ENCODE results near the gene TAS2R38. TPM values are rescaled to one million over a fixed set of nuclear protein-coding genes. Genes with fewer than 3 reads are reported as not detected.

Gene TAS2R38
- total and polyA plus RNA-seq, 2 experiments from 2014 or later, result 0.24 TPM; not detected in 1

DNA sequence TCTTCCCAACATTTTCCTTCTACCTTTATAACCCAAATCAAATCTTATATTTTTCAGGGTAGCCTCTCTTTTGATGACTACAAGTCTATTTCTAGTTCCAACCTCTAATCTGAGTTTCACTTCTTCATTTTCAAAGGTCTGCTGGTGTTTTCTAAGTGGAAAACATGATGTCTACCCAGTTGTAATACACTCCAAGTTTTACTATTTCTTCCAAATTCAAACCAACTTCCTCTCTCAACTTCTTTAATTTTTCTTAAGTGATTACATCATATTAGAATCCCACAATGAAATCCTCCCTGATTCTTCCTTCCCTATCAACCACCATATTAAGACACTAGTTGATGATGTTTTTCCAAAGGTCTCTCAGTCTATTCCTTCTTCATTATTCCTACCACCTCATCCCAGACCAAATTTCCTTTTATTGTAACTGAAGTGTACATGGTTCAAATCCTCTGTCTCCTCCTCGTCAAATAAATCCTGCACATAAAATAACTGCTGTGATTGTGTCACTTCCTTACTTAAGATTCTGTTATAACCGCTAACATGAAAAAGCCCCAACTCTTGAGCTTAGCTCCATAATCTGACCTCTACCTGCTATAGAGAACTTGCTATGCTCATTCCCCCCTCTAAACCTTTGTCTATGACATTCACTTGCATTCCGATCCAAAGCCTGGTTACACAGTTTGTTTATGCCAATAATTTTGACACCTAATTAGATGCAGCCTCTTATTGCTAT, 12.7 kb downstream of the TAS2R38 start:
- Histone ChIP-seq H2AFZ (no peak overlapping the region), H3K36me3 (ENCODE audit: insufficient read depth) (no peaks in the 10 kb centered on the region), H3K9me2 (ENCODE audit: insufficient read depth) (peaks cover 5% of the 10 kb centered on the region; the same call in 1 of the 2 replicates), H3K4me3 (no peak overlapping the region), H3K4me1 (ENCODE audit: insufficient read depth) (no peaks in the 10 kb centered on the region), H3K27me3 (ENCODE audit: insufficient read depth) (no peaks in the 10 kb centered on the region), H3K4me2 (no peak overlapping the region), H3K79me2 (replicated peaks; ENCODE audit: insufficient read depth) (no peaks in the 10 kb centered on the region), H3K27ac (ENCODE audit: low read depth) (no peak overlapping the region), H4K20me1 (replicated peaks; ENCODE audit: insufficient read depth) (no peaks in the 10 kb centered on the region), H3F3A (replicated peaks; ENCODE audit: low read depth) (no peaks in the 10 kb centered on the region)
- DNase-seq (ENCODE audit: low spot score) (no peak), ATAC-seq (no peak)
- no peak overlapping the region for H3K27ac Mint-ChIP-seq
- no peaks in the 10 kb centered on the region; the same call in 2 of the 3 replicates for H3K9me3 Mint-ChIP-seq
- no peak overlapping the region for H3K4me3 Mint-ChIP-seq
- no peaks in the 10 kb centered on the region for H3K36me3 Mint-ChIP-seq (ENCODE audit: low read depth)
- no peaks in the 10 kb centered on the region for H3K4me1 Mint-ChIP-seq
- no peak for TF ChIP-seq JUNB (IDR thresholded peaks at IDR 0.05; ENCODE audit: unreplicated experiment)
- no peak for TF ChIP-seq NANOG (IDR thresholded peaks at IDR 0.05; ENCODE audit: borderline replicate concordance)
- TF ChIP-seq ZNF331 (CRISPR knock-in tag; IDR thresholded peaks at IDR 0.05; ENCODE audit: low read depth), result no peak
- no peak for TF ChIP-seq EZH2phosphoT487 (IDR thresholded peaks at IDR 0.05; ENCODE audit: unreplicated experiment)
- TF ChIP-seq, protein P1, sequence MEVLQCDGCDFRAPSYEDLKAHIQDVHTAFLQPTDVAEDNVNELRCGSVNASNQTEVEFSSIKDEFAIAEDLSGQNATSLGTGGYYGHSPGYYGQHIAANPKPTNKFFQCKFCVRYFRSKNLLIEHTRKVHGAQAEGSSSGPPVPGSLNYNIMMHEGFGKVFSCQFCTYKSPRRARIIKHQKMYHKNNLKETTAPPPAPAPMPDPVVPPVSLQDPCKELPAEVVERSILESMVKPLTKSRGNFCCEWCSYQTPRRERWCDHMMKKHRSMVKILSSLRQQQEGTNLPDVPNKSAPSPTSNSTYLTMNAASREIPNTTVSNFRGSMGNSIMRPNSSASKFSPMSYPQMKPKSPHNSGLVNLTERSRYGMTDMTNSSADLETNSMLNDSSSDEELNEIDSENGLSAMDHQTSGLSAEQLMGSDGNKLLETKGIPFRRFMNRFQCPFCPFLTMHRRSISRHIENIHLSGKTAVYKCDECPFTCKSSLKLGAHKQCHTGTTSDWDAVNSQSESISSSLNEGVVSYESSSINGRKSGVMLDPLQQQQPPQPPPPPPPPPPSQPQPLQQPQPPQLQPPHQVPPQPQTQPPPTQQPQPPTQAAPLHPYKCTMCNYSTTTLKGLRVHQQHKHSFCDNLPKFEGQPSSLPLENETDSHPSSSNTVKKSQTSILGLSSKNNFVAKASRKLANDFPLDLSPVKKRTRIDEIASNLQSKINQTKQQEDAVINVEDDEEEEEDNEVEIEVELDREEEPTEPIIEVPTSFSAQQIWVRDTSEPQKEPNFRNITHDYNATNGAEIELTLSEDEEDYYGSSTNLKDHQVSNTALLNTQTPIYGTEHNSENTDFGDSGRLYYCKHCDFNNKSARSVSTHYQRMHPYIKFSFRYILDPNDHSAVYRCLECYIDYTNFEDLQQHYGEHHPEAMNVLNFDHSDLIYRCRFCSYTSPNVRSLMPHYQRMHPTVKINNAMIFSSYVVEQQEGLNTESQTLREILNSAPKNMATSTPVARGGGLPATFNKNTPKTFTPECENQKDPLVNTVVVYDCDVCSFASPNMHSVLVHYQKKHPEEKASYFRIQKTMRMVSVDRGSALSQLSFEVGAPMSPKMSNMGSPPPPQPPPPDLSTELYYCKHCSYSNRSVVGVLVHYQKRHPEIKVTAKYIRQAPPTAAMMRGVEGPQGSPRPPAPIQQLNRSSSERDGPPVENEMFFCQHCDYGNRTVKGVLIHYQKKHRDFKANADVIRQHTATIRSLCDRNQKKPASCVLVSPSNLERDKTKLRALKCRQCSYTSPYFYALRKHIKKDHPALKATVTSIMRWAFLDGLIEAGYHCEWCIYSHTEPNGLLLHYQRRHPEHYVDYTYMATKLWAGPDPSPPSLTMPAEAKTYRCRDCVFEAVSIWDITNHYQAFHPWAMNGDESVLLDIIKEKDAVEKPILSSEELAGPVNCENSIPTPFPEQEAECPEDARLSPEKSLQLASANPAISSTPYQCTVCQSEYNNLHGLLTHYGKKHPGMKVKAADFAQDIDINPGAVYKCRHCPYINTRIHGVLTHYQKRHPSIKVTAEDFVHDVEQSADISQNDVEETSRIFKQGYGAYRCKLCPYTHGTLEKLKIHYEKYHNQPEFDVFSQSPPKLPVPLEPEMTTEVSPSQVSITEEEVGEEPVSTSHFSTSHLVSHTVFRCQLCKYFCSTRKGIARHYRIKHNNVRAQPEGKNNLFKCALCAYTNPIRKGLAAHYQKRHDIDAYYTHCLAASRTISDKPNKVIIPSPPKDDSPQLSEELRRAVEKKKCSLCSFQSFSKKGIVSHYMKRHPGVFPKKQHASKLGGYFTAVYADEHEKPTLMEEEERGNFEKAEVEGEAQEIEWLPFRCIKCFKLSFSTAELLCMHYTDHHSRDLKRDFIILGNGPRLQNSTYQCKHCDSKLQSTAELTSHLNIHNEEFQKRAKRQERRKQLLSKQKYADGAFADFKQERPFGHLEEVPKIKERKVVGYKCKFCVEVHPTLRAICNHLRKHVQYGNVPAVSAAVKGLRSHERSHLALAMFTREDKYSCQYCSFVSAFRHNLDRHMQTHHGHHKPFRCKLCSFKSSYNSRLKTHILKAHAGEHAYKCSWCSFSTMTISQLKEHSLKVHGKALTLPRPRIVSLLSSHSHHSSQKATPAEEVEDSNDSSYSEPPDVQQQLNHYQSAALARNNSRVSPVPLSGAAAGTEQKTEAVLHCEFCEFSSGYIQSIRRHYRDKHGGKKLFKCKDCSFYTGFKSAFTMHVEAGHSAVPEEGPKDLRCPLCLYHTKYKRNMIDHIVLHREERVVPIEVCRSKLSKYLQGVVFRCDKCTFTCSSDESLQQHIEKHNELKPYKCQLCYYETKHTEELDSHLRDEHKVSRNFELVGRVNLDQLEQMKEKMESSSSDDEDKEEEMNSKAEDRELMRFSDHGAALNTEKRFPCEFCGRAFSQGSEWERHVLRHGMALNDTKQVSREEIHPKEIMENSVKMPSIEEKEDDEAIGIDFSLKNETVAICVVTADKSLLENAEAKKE (CRISPR knock-in tag; IDR thresholded peaks at IDR 0.05), result no peak
- TF ChIP-seq, protein P2, sequence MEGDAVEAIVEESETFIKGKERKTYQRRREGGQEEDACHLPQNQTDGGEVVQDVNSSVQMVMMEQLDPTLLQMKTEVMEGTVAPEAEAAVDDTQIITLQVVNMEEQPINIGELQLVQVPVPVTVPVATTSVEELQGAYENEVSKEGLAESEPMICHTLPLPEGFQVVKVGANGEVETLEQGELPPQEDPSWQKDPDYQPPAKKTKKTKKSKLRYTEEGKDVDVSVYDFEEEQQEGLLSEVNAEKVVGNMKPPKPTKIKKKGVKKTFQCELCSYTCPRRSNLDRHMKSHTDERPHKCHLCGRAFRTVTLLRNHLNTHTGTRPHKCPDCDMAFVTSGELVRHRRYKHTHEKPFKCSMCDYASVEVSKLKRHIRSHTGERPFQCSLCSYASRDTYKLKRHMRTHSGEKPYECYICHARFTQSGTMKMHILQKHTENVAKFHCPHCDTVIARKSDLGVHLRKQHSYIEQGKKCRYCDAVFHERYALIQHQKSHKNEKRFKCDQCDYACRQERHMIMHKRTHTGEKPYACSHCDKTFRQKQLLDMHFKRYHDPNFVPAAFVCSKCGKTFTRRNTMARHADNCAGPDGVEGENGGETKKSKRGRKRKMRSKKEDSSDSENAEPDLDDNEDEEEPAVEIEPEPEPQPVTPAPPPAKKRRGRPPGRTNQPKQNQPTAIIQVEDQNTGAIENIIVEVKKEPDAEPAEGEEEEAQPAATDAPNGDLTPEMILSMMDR (conservative IDR thresholded peaks at IDR 0.05; ENCODE audit: low read depth in 2 of 2), result no peak
- no peak for TF ChIP-seq POLR2AphosphoS5 (IDR thresholded peaks at IDR 0.05; ENCODE audit: low read depth)
- TF ChIP-seq EZH2 (IDR thresholded peaks at IDR 0.05; ENCODE audit: low read depth, unreplicated experiment), result no peak
- TF ChIP-seq ZNF114 (CRISPR knock-in tag; IDR thresholded peaks at IDR 0.05), result no peak
- TF ChIP-seq CREB1 (CRISPR knock-in tag; IDR thresholded peaks at IDR 0.05; ENCODE audit: low read depth), result no peak
- TF ChIP-seq, protein P3, sequence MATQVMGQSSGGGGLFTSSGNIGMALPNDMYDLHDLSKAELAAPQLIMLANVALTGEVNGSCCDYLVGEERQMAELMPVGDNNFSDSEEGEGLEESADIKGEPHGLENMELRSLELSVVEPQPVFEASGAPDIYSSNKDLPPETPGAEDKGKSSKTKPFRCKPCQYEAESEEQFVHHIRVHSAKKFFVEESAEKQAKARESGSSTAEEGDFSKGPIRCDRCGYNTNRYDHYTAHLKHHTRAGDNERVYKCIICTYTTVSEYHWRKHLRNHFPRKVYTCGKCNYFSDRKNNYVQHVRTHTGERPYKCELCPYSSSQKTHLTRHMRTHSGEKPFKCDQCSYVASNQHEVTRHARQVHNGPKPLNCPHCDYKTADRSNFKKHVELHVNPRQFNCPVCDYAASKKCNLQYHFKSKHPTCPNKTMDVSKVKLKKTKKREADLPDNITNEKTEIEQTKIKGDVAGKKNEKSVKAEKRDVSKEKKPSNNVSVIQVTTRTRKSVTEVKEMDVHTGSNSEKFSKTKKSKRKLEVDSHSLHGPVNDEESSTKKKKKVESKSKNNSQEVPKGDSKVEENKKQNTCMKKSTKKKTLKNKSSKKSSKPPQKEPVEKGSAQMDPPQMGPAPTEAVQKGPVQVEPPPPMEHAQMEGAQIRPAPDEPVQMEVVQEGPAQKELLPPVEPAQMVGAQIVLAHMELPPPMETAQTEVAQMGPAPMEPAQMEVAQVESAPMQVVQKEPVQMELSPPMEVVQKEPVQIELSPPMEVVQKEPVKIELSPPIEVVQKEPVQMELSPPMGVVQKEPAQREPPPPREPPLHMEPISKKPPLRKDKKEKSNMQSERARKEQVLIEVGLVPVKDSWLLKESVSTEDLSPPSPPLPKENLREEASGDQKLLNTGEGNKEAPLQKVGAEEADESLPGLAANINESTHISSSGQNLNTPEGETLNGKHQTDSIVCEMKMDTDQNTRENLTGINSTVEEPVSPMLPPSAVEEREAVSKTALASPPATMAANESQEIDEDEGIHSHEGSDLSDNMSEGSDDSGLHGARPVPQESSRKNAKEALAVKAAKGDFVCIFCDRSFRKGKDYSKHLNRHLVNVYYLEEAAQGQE (IDR thresholded peaks at IDR 0.05; ENCODE audit: unreplicated experiment), result no peak
- no peak for TF ChIP-seq STAT1 (IDR thresholded peaks at IDR 0.05; ENCODE audit: unreplicated experiment)
- TF ChIP-seq, protein P4, sequence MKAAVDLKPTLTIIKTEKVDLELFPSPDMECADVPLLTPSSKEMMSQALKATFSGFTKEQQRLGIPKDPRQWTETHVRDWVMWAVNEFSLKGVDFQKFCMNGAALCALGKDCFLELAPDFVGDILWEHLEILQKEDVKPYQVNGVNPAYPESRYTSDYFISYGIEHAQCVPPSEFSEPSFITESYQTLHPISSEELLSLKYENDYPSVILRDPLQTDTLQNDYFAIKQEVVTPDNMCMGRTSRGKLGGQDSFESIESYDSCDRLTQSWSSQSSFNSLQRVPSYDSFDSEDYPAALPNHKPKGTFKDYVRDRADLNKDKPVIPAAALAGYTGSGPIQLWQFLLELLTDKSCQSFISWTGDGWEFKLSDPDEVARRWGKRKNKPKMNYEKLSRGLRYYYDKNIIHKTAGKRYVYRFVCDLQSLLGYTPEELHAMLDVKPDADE (IDR thresholded peaks at IDR 0.05), result no peak
- H3K27me3 Mint-ChIP-seq (ENCODE audit: insufficient read depth, low read depth, poor library complexity), result no peaks in the 10 kb centered on the region
